A673 (cell line): ENCODE results near the gene EPHB2. TPM values are rescaled to one million over a fixed set of nuclear protein-coding genes. Genes with fewer than 3 reads are reported as not detected.

ENCODE experiments used
- BruUV-seq: library from RNA; stranded (reverse); fragments of 400-500 nt; replicated peaks from 2 replicates; lab custom pipeline; 2021; lab: Mats Ljungman, UMichigan
- CTCF ChIA-PET: fragments of 300-600 bp; sonication (Branson Sonifier 250); formaldehyde crosslinking; loops from one replicate; lab custom pipeline; 2022; ENCODE audit warnings: antibody characterized with exemption; lab: Charles Lee
- POLR2A ChIA-PET: fragments of 300-600 bp; sonication (Branson Sonifier 250); formaldehyde crosslinking; loops from one replicate; lab custom pipeline; 2022; ENCODE audit warnings: antibody characterized with exemption; ENCODE audit not compliant: low non-redundant PET; lab: Charles Lee
- DNase-seq: peaks from one replicate; pipeline ENCODE4 v3.0.0-alpha.2; 2015; ENCODE audit warnings: low spot score
- H3K27ac ChIP-seq: fragments of 200-600 bp; sonication (generic); 2 replicates; pipeline ENCODE4 v1.5.1; 2016; ENCODE audit warnings: mixed run types, low read depth, mild to moderate bottlenecking, mixed read lengths, antibody characterized with exemption, low read length; ENCODE audit not compliant: poor library complexity, severe bottlenecking
- H3K27me3 ChIP-seq: fragments of 200-600 bp; sonication (generic); replicated peaks from 2 replicates; pipeline ENCODE4 v1.6.1; 2017; ENCODE audit warnings: mixed run types, low read depth, mild to moderate bottlenecking, mixed read lengths, antibody characterized with exemption, low read length; ENCODE audit not compliant: insufficient read depth, poor library complexity
- H3K36me3 ChIP-seq: fragments of 200-600 bp; sonication (generic); 2 replicates; pipeline ENCODE4 v1.6.1; 2016; ENCODE audit warnings: mixed run types, mild to moderate bottlenecking, mixed read lengths, antibody characterized with exemption, low read length; ENCODE audit not compliant: insufficient read depth, poor library complexity, severe bottlenecking
- H3K4me1 ChIP-seq: fragments of 200-600 bp; sonication (generic); 2 replicates; pipeline ENCODE4 v1.6.1; 2017; ENCODE audit warnings: mixed run types, mild to moderate bottlenecking, mixed read lengths, antibody characterized with exemption, low read length; ENCODE audit not compliant: insufficient read depth, poor library complexity, severe bottlenecking
- H3K4me3 ChIP-seq: fragments of 200-600 bp; sonication (generic); 2 replicates; pipeline ENCODE4 v1.5.1; 2016; ENCODE audit warnings: low read depth, mixed run types, mild to moderate bottlenecking, mixed read lengths, low read length; ENCODE audit not compliant: poor library complexity, severe bottlenecking
- H3K9me3 ChIP-seq: fragments of 200-600 bp; sonication (generic); 2 replicates; pipeline ENCODE4 v1.6.1; 2016; ENCODE audit warnings: mixed run types, low read depth, mild to moderate bottlenecking, mixed read lengths, antibody characterized with exemption, low read length; ENCODE audit not compliant: poor library complexity, severe bottlenecking
- EZH2 ChIP-seq: fragments of 200-600 bp; sonication (generic); IDR thresholded peaks from 2 replicates; pipeline ENCODE4 v1.6.1; 2017; ENCODE audit warnings: borderline replicate concordance, low read depth, mild to moderate bottlenecking, mixed read lengths, antibody characterized with exemption, low read length; ENCODE audit not compliant: poor library complexity, severe bottlenecking
- intact Hi-C: fragments of 100-400 bp; cut with micrococcal nuclease; formaldehyde crosslinking; loops from one replicate; pipeline ENCODE4 v1.10.0; 2022; ENCODE audit not compliant: unreplicated experiment
- total RNA-seq: library from RNA; stranded (reverse); gene quantifications from 2 replicates; pipeline ENCODE4 v1.2.3, GENCODE V29; 2021
- TF ChIP-seq, protein P1 (sequence below): fragments of 300-800, 200-600 bp; sonication (generic); conservative IDR thresholded peaks from 2 replicates; pipeline ENCODE4 v1.5.1; 2017; ENCODE audit warnings: low read depth, mild to moderate bottlenecking, antibody characterized with exemption, low read length, moderate library complexity, mixed read lengths

EPHB2 gene
- total RNA-seq, 1 experiment from 2014 or later: 10.4 TPM

DNA sequence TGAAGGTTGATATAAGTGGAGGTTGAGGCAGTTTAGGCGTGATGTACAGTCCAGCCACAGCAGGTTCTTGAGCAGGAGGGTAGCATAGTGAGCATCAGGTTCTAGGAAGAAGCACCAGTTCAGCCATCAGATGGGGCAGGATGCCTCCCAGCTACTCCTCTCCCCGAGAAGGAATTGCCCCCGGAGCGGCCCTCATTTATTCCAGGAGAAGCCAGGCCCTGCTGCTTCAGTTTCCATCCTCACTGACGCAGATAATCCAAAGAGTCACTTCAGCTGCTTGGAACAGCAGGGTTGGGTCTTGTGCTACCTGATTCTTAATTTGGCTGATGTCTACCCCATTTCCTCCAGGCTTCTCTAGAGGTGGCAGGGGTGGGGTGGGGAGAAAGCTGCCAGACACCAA is 207.3 kb downstream of the EPHB2 start:
- Histone ChIP-seq H3K4me1 (peaks cover 28% of the 10 kb centered on the region), H3K36me3 (no peaks in the 10 kb centered on the region), H3K9me3 (no peaks in the 10 kb centered on the region), H3K4me3 (no peak overlapping the region), H3K27ac (no peak overlapping the region), H3K27me3 (no peaks in the 10 kb centered on the region)
- DNase-seq: no peak
- CTCF ChIA-PET: no interaction called here
- intact Hi-C loops: no loop called here
- TF ChIP-seq EZH2: no peak
- TF ChIP-seq, protein P1, sequence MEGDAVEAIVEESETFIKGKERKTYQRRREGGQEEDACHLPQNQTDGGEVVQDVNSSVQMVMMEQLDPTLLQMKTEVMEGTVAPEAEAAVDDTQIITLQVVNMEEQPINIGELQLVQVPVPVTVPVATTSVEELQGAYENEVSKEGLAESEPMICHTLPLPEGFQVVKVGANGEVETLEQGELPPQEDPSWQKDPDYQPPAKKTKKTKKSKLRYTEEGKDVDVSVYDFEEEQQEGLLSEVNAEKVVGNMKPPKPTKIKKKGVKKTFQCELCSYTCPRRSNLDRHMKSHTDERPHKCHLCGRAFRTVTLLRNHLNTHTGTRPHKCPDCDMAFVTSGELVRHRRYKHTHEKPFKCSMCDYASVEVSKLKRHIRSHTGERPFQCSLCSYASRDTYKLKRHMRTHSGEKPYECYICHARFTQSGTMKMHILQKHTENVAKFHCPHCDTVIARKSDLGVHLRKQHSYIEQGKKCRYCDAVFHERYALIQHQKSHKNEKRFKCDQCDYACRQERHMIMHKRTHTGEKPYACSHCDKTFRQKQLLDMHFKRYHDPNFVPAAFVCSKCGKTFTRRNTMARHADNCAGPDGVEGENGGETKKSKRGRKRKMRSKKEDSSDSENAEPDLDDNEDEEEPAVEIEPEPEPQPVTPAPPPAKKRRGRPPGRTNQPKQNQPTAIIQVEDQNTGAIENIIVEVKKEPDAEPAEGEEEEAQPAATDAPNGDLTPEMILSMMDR: no peak
- POLR2A ChIA-PET: no interaction called here
- BruUV-seq: no TSS peak

GRCh38 chr1:22918644-22919043 is 208.0 kb downstream of the EPHB2 start:
- intact Hi-C loops: no loop called here
- peaks cover 28% of the 10 kb centered on the region for H3K4me1 ChIP-seq
- TF ChIP-seq, protein P1: no peak
- no peak overlapping the region for H3K4me3 ChIP-seq
- BruUV-seq: no TSS peak
- no peak for DNase-seq
- POLR2A ChIA-PET: no interaction called here
- H3K27me3 ChIP-seq: no peaks in the 10 kb centered on the region
- no peak overlapping the region for H3K27ac ChIP-seq
- H3K36me3 ChIP-seq: no peaks in the 10 kb centered on the region
- no peaks in the 10 kb centered on the region for H3K9me3 ChIP-seq
- CTCF ChIA-PET: no interaction called here

DNA sequence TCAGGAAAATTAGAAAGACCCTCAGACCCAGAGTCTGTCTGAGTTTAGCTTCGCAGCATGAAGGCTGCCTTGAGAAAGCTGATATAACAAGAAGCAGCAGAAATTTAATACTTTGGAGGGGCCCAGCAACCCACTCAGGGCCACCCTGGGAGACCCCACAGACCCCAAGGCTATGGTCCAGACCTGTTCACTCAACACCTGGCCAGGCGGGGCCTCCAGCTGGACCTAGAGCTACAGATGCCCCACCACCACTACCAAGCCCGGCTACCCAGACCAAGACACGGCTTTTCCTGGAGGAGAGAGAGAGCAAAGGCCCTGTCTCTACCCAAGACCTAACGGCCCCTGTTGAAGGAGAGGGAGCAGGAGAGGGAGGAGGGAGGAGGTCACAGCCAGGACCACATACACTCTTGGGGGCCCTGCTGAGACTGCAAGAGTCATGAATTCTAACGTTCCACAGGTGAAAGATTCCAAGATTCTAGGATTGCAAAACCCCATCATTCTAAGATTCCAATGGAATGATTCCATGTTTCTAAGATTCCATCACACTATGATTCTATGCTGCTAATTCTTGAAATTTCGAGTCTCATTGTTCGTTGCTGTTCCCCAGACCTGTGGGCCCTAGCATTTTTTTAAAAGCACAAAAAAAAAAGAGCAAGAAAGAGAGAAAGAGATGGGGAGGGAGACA is 208.8 kb downstream of the EPHB2 start:
- BruUV-seq: no TSS peak
- ChIA-PET POLR2A (no interaction called here), CTCF (no interaction called here)
- Histone ChIP-seq H3K9me3 (no peaks in the 10 kb centered on the region), H3K36me3 (no peaks in the 10 kb centered on the region), H3K27me3 (no peaks in the 10 kb centered on the region), H3K27ac (no peak overlapping the region), H3K4me3 (no peak overlapping the region), H3K4me1 (peaks cover 28% of the 10 kb centered on the region)
- TF ChIP-seq, protein P1: no peak
- DNase-seq: no peak
- intact Hi-C loops: no loop called here
